NB4 (cell line): ENCODE results near the gene ANAPC10.
A peak's percentile ranks its signal among the peaks of the same experiment; 100 is the strongest.

Source experiments
- DNase-seq: peaks from one replicate; pipeline ENCODE4 v3.0.0; 2010; ENCODE audit warnings: low read depth
- H3K4me3 ChIP-seq: one replicate; pipeline ENCODE4 v1.5.1; 2011; ENCODE audit warnings: mild to moderate bottlenecking, low read depth, low read length, moderate library complexity
- CTCF ChIP-seq: IDR thresholded peaks from one replicate; pipeline ENCODE4 v1.5.1; 2012; ENCODE audit warnings: low read depth, low read length
- MYC ChIP-seq: IDR thresholded peaks from 2 replicates; pipeline ENCODE4 v1.6.1; 2011; ENCODE audit warnings: low read depth, low read length
- POLR2A ChIP-seq: IDR thresholded peaks from 2 replicates; pipeline ENCODE4 v1.6.1; 2011; ENCODE audit warnings: mild to moderate bottlenecking; ENCODE audit not compliant: insufficient read length; ENCODE audit errors: extremely low read depth
- TF ChIP-seq, protein P1 (sequence below): IDR thresholded peaks from 2 replicates; pipeline ENCODE4 v1.6.1; 2011; ENCODE audit warnings: low read depth, low read length

ANAPC10 gene

GRCh38 chr4:145099653-145100052 lies 1.7 kb upstream of the ANAPC10 start:
- DNase-seq, result peak; percentile 33

DNA sequence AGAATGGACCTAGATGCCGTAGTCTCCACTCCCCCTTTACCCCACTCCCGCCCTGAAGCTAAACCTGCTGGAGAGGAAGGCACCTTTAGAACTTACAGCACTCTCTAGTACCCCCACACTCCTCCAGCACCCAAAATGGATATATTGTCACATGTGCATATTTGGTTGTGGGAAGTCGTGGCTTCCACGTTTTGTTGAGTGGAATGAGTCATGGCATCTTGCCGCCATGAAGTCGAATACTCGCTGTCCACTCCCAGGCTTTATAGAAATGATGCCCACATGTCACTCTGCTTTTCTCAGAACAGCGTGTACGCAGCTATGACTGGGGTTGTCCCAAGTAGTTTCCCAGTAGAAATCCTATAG lies 660 bp upstream of the ANAPC10 start:
- H3K4me3 ChIP-seq, result peak overlapping the region; percentile 99
- DNase-seq, result peak; percentile 71
- peak; percentile 90 for TF ChIP-seq MYC
- TF ChIP-seq, protein P1, sequence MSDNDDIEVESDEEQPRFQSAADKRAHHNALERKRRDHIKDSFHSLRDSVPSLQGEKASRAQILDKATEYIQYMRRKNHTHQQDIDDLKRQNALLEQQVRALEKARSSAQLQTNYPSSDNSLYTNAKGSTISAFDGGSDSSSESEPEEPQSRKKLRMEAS, result peak; percentile 85
- TF ChIP-seq CTCF, result no peak

More at GRCh38 chr4:145099653-145100052, 1.7 kb upstream of the ANAPC10 start:
- peak overlapping the region; percentile 99 for H3K4me3 ChIP-seq
- TF ChIP-seq, protein P1, result no peak
- TF ChIP-seq MYC, result no peak

DNA sequence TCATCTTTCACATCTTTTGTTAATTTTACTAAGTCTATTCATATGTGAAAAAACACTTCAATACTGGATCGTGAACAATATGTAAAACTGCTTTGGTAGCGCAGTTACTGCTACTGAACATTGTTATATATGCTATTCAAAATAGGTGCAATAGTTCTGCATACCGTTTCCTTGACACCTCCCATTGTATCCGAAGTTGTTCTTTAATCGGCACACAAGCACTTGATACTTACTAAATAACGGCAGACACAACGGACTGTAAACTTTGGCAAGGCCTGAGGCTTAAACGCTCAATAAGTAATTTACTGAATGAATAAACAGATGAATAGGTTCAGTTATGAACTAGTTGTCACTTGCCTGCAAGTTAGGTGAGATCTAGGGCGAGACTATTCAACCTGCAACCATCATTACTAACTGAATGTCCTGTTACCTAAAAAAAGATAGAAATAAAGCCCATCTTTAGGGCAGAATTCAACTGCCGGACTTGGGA lies 620 bp downstream of the ANAPC10 start:
- no peak for DNase-seq
- H3K4me3 ChIP-seq, result peak overlapping the region; percentile 99
- TF ChIP-seq CTCF, result no peak
- no peak for TF ChIP-seq MYC
- no peak for TF ChIP-seq POLR2A
- TF ChIP-seq, protein P1, result no peak

GRCh38 chr4:145093638-145094037 lies 4.4 kb downstream of the ANAPC10 start:
- H3K4me3 ChIP-seq, result no peak overlapping the region
- TF ChIP-seq CTCF (no peak), POLR2A (no peak), MYC (no peak)
- TF ChIP-seq, protein P1, result no peak
- no peak for DNase-seq

DNA sequence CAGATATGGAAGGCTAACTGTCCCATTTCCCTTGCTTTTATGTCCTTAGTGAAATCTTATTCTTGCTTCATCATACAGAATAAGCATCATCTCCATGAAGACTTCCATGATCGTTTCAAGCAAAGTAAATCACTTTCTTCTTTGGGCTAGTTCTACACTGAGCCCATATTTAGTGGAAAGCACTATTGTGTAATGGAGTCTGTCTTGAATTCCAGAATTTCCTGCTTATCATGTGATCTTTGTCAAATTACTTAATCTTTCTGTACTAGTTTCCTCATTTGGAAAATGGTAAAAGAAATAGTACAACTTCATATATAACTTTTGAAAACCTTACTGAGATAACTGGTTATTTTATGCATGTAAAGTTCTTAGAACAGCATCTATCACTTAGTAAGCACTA lies 7.6 kb downstream of the ANAPC10 start:
- H3K4me3 ChIP-seq, result no peak overlapping the region
- DNase-seq, result no peak
- no peak for TF ChIP-seq MYC
- TF ChIP-seq CTCF, result no peak
- TF ChIP-seq, protein P1, result no peak
- no peak for TF ChIP-seq POLR2A

DNA sequence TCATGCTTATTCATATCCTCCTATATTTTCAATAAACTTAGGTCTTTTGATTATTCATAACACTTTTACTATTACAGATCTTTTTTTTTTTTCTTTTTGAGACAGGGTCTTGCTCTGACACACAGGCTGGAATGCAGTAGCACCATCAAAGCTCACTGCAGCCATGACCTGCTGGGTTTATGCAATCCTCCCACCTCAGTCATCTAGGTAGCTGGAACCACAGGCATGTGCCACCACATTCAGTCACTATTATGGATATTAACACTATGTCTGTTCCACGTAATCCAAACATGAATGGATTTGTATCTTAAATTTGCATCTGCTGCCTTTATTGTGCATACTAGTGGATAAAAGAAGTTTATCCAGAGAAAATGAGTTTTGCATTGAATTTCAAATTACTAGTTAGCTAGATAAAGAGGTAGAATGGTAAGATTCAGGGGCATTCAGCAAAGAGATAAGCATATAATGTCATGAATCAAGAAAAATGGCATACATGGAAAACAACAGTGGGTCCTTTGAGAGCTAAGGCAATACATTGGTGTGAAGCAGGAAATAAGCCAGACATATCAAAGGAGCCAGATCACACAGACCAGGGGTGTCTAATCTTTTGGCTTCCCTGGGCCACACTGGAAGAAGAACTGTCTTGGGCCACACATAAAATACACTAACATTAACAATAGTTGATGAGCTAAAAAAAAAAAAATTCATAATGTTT lies 13.9 kb downstream of the ANAPC10 start:
- H3K4me3 ChIP-seq, result no peak overlapping the region
- TF ChIP-seq, protein P1, result no peak
- no peak for TF ChIP-seq CTCF
- TF ChIP-seq POLR2A, result no peak
- no peak for TF ChIP-seq MYC
- DNase-seq, result no peak
